ENCODE data around the gene RNF32.
"Not testable (repeated sequence)": the region's sequence is repeated elsewhere in the genome, so short reads cannot be mapped to it uniquely, and the experiment has no call there.

RNF32 gene

DNA sequence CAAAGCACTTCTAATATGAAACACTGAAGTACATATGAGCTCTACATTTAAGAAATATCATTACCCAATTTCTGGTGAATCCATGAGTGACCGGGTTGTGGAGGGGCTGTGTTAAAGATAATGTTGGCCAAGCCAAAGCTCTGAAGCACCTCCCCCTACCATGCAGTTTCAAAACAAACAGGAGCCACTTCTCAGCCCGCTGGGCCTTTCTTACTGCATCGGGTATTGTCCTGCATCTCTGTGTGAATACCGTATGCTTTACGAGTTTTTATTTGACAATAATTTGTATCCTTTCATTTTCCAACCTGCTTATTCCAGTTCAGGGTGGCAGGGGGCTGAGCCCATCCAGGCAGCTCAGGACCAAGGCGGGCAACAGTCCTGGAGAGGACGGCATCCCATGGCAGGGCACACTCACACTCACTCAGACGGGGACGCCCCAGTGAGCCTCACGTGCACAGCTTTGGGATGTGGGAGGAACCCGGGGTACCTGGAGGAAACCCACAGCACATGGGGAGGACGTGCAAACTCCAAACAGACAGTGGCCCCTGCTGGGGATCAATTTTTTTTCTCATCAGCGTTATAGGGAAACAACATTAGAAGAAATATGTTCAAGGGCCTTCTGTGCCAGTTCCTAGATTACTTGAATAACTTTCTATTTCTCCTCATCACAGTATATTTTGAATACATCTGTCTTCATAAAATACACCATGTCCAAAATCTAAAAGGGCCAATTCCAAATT lies 1.9 kb downstream of the RNF32 start:
- DNase-seq (ENCODE audit: low spot score) = no peak

GRCh38 chr7:156647330-156647729 lies 6.8 kb downstream of the RNF32 start:
- DNase-seq (ENCODE audit: low spot score) = not testable (repeated sequence)

DNA sequence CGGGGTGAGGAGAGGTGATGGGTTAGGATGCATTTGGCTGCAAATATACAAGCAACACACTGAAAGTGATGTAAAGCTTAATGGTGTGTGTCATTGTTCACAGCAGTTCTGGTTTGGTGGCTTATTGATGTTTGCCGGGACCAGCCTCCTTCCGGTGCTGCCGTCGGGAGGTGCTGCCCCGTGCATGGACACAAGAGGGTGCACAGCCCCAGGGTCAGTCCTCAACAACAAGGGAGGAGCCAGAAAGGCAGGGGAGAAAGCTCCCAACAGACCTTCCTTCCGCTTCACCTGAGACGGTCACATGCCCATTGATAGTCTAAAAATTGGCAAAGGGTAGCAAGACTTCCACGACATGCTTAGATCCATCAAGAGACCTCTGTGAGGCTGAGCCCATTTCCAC lies 9.5 kb downstream of the RNF32 start:
- DNase-seq (ENCODE audit: low spot score) = peak; percentile 32

GRCh38 chr7:156651474-156651873 lies 10.9 kb downstream of the RNF32 start:
- DNase-seq (ENCODE audit: low spot score) = peak; percentile 18

- DNase-seq (ENCODE audit: low spot score) = no peak
Measured at GRCh38 chr7:156652886-156653568, 12.5 kb downstream of the RNF32 start.

DNA sequence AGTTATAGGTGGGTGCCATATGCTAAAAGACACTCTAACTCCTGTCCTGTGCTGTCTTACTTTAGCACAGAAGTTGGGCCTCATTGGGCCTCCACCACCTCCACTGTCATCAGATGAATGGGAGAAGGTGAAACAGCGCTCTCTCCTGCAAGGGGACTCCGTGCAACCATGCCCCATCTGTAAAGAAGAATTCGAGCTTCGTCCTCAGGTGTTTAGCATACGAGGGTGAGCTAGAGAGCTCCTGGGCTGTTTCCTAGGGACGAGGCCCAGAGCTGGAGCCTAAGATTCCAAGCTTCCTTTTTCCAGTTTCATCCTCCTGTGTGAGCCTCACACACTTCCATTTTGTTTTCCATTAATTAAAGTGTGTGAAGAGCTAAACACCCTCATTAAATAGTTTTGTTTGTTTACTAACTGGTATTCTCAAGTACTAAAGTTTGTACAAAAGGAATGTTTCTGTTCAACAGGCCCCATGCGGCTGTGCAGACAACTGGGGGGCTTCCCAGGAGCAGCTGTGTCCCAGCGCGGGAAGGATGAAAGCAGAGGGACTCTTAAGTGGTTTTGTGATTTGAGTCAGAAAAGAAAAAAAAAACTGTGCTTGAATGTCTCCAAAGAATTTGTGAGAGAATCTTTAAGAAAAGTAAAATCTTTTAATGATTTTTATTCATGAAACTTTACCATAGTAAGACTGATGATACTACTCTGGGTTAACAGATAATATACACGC lies 14.1 kb downstream of the RNF32 start:
- no peak for DNase-seq (ENCODE audit: low spot score)

- no peak for DNase-seq (ENCODE audit: low spot score)
Measured at GRCh38 chr7:156655251-156655650, 14.7 kb downstream of the RNF32 start.

- DNase-seq (ENCODE audit: low spot score) = no peak
Measured at GRCh38 chr7:156655983-156656382, 15.4 kb downstream of the RNF32 start.

GRCh38 chr7:156656598-156656997 lies 16.0 kb downstream of the RNF32 start:
- DNase-seq (ENCODE audit: low spot score) = no peak

- no peak for DNase-seq (ENCODE audit: low spot score)
Measured at GRCh38 chr7:156657681-156658080, 17.1 kb downstream of the RNF32 start.

DNA sequence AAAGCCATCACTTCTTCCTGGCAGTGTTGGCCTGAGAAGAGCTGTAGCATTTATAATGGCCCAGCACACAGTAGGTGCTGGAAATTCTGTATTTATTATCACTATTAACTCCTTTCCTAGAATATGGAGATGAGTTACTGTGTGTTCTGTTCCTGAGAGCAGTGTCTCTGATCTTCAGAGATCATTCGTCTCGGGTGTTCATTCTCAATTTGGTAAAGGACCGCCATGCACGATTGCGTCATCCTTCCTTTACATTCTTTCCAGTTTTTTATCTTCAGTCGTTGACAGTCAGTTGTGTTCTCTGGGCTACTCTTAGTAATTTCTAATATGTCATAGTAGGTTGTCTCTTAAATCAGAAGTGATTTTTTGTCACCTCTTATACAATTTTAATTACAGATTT lies 18.6 kb downstream of the RNF32 start:
- DNase-seq (ENCODE audit: low spot score) = no peak

GRCh38 chr7:156659961-156660360 lies 19.4 kb downstream of the RNF32 start:
- DNase-seq (ENCODE audit: low spot score) = no peak

DNA sequence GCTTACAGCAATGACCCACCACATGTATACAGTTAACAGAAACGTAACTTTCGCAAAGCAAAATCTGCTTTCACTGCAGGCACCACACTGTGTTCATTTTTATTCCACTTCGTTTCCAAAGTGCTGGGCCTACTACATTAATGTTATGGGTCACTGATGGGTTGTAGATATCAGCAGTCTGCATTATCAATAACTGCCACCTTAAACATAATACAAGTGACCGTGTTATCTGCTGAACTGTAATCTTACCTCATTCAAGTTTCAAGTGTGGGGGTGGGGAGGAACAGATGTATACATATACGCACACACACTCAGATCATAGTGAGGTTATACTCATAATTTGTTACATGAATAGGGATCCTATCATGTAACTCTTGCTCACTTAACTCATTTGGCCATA lies 21.1 kb downstream of the RNF32 start:
- no peak for DNase-seq (ENCODE audit: low spot score)

DNA sequence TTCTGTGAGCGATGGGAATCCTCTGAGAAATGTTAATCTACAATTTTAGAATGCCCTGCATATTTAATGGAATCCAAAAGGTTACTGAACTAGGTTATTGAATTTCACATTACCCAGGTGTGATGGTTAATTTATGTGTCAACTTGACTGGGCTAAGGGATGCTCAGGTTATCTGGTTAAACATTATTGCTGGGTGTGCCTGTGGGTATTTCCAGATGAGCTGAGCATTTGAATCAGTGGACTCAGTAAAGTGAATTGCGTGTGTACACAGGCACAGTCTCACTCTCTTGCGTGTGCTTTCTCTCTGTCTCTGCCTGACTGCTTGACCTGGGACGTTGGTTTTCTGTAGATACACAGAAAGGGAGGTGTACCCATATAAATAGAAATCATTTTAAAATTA lies 21.7 kb downstream of the RNF32 start:
- no peak for DNase-seq (ENCODE audit: low spot score)

DNA sequence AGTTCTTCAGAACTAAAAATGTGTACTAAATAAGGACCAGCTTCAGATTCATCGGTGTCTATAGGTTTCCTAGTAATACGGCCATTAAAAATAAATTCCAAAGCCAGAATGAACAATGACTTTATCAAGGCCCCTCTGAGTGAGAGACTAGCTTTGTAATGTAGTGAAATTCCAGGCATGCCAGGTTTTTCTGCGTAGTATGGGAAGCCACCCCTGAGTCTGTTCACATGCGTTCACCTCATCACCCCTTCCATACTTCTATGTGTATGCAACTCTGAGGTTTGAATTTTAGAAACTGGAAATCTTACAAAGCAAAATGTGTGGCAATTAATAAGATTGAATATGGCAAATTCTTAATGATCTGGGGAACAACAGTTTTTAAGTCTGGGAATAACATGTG lies 24.5 kb downstream of the RNF32 start:
- DNase-seq (ENCODE audit: low spot score) = no peak

DNA sequence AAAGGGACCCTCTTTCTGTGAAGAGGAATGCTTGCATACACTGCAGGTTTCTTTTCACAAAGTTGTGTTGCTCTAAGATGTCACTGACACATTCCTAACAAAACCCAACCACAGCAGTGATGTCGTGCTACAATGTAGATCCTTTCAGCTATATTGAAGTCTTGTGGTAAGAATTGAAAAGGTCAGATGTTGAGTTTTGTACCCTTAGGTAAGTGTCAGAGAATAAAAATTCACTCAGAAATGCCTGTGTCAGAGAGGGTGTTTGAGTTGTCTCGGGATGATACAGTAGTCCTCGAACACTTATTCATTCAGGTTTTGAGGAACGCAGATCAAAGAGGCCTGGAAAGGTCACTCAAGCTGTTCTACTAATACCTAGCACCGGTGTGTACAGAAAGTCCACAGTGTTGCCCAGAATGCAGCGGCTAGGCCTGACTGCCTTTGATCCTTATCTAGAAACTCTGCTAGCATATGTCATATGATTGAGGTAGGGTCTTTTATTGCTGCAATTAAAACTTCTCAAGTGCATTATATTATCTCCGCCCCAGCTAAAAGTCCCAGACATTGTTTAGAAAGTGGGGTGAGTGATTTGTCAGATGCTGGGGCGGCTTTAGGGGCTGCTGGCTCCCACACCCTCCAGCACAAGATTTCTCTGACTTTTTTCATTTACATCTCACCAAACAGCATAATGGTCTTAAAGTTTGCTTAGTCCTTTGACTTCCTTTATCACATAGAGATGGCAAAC lies 26.0 kb downstream of the RNF32 start:
- DNase-seq (ENCODE audit: low spot score) = no peak

DNA sequence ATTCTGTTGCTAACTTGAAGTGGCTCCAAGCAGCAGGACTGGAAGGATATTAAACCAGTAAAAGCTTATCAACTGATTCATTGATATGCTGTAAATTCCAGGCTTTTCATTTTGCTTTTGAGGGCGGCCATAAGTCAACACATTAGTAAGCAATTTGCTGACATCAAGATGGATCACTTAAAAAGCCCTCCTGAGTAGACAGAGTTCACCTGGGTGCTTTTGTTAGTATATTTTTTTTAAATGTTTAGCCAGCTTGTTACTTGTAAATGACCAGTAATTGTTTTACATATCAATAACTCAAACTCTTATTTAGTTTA lies 26.5 kb downstream of the RNF32 start:
- DNase-seq (ENCODE audit: low spot score) = no peak

- no peak for DNase-seq (ENCODE audit: low spot score)
Measured at GRCh38 chr7:156668130-156668741, 27.7 kb downstream of the RNF32 start.

- DNase-seq (ENCODE audit: low spot score) = no peak
Measured at GRCh38 chr7:156669035-156669828, 28.7 kb downstream of the RNF32 start.

DNA sequence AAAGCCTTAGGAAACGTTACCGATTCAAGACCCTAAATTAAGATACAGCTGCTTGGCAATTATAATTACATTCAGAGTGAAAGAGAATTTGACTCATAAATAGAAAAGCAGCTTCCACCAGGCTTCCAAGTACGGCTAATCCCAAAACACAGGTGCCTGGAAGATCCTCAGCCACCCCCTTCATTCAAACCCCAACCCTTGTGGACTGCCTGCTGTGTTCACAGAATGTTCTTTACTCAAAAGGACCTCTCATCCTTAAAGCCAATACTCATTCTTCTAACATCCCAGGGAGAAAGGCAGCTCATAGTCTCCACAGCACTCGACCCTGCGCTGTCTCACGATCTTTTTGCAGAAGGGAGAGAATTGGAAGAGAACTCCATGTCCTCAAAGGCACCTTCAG lies 32.9 kb downstream of the RNF32 start:
- no peak for DNase-seq (ENCODE audit: low spot score)

DNA sequence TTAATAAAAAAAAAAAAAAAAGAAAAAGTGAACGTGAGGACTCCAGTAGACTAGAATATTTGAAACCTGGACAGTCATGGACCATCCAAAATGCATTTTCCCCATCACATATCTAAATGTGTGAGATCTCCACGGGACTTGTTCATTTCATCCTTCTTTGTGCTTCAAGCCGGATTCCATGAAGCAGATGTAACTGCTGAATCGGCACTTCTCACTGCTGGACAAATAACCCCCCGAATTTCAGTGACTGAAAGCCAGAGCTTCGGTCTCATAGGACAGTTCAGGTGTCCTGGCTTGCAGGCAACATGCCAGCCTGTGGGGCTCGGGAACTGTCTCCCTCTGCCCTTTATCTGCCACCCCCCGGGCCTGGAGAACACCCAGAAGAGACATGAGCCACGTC lies 33.3 kb downstream of the RNF32 start:
- no peak for DNase-seq (ENCODE audit: low spot score)
